Thoracic aorta (tissue), 2 donors: ENCODE data around the gene TCF4. TPM values are rescaled to one million over a fixed set of nuclear protein-coding genes. Genes with fewer than 3 reads are reported as not detected.

Experiments used
- ATAC-seq: fragments of 150-250 bp; one replicate; pipeline ENCODE4 v1.8.0; 2017; ENCODE audit warnings: low read depth; ENCODE audit not compliant: insufficient number of reproducible peaks, low FRiP score
- DNase-seq: peaks from one replicate; pipeline ENCODE4 v3.0.0-alpha.2; 2020; ENCODE audit warnings: low spot score
- H3K27ac ChIP-seq, 2 donors: fragments of 200-600 bp; sonication (generic); 1 replicate in 1 of 2; 2 replicates in 1 of 2; pipeline ENCODE4 v1.5.1; 2016; ENCODE audit warnings: mild to moderate bottlenecking in 2 of 2, moderate library complexity in 2 of 2
- H3K27me3 ChIP-seq: fragments of 200-600 bp; sonication (generic); replicated peaks from 2 replicates; pipeline ENCODE4 v1.6.0; 2016; ENCODE audit warnings: mild to moderate bottlenecking; ENCODE audit not compliant: insufficient read depth
- H3K36me3 ChIP-seq: fragments of 200-600 bp; sonication (generic); one replicate; pipeline ENCODE4 v1.5.1; 2016
- H3K4me1 ChIP-seq, 2 donors: fragments of 200-600 bp; sonication (generic); 1 replicate in 1 of 2; 2 replicates in 1 of 2; pipeline versions ENCODE4 v1.5.1 to v1.6.0; 2016; ENCODE audit warnings: low read depth in 2 of 2, mild to moderate bottlenecking in 1 of 2; ENCODE audit not compliant: control insufficient read depth in 1 of 2
- H3K4me3 ChIP-seq: fragments of 200-600 bp; sonication (generic); 2 replicates; pipeline ENCODE4 v1.5.1; 2016; ENCODE audit warnings: mild to moderate bottlenecking
- H3K9me3 ChIP-seq: fragments of 200-600 bp; sonication (generic); 2 replicates; pipeline ENCODE4 v1.5.1; 2016
- CTCF ChIP-seq: fragments of 200-600 bp; sonication (generic); IDR thresholded peaks from one replicate; pipeline ENCODE4 v1.5.1; 2019; ENCODE audit warnings: antibody characterized with exemption
- total RNA-seq, 2 donors: library from RNA; depleted of rRNA; stranded (reverse); fragments of >200 nt; gene quantifications; one replicate each; pipeline versions ENCODE4 v1.1.0 to v1.2.3, GENCODE V29; 2016

TCF4 gene
- total RNA-seq, 2 donors from 2014 or later = 178 to 267 TPM

GRCh38 chr18:55508651-55509050 lies 79.3 kb downstream of the TCF4 start:
- Histone ChIP-seq H3K4me3 (no peak overlapping the region), H3K4me1 (peaks cover 14 to 20% of the 10 kb centered on the region in 2 donors), H3K36me3 (no peaks in the 10 kb centered on the region), H3K27ac (no peak overlapping the region), H3K27me3 (no peaks in the 10 kb centered on the region), H3K9me3 (no peaks in the 10 kb centered on the region)
- TF ChIP-seq CTCF = no peak
- ATAC-seq (no peak), DNase-seq (no peak)

GRCh38 chr18:55506074-55506473 lies 81.9 kb downstream of the TCF4 start:
- no peak for ATAC-seq
- Histone ChIP-seq H3K27ac (no peak overlapping the region), H3K27me3 (no peaks in the 10 kb centered on the region), H3K36me3 (no peaks in the 10 kb centered on the region), H3K4me3 (no peak overlapping the region), H3K4me1 (peaks cover 9 to 19% of the 10 kb centered on the region in 2 donors), H3K9me3 (no peaks in the 10 kb centered on the region)
- no peak for TF ChIP-seq CTCF
- DNase-seq = no peak

GRCh38 chr18:55504808-55505207 lies 83.2 kb downstream of the TCF4 start:
- DNase-seq = no peak
- H3K4me3 ChIP-seq = no peak overlapping the region
- ATAC-seq = no peak
- H3K4me1 ChIP-seq = peaks cover 4 to 9% of the 10 kb centered on the region in 2 donors
- no peaks in the 10 kb centered on the region for H3K36me3 ChIP-seq
- no peak overlapping the region for H3K27ac ChIP-seq
- no peaks in the 10 kb centered on the region for H3K9me3 ChIP-seq
- no peak for TF ChIP-seq CTCF
- H3K27me3 ChIP-seq = no peaks in the 10 kb centered on the region

- no peak for TF ChIP-seq CTCF
- no peaks in the 10 kb centered on the region for H3K9me3 ChIP-seq
- peaks cover 0 to 4% of the 10 kb centered on the region in 2 donors for H3K4me1 ChIP-seq
Measured at GRCh38 chr18:55503167-55503820, 84.7 kb downstream of the TCF4 start.

GRCh38 chr18:55501982-55502710 lies 85.8 kb downstream of the TCF4 start:
- Histone ChIP-seq H3K36me3 (no peaks in the 10 kb centered on the region), H3K27ac (no peak overlapping the region), H3K27me3 (no peaks in the 10 kb centered on the region), H3K9me3 (no peaks in the 10 kb centered on the region), H3K4me3 (no peak overlapping the region), H3K4me1 (peaks cover 0 to 4% of the 10 kb centered on the region in 2 donors)
- ATAC-seq (no peak), DNase-seq (no peak)
- no peak for TF ChIP-seq CTCF

More at GRCh38 chr18:55503167-55503820, 84.7 kb downstream of the TCF4 start:
- H3K36me3 ChIP-seq = no peaks in the 10 kb centered on the region
- H3K4me3 ChIP-seq = no peak overlapping the region
- no peaks in the 10 kb centered on the region for H3K27me3 ChIP-seq
- no peak overlapping the region for H3K27ac ChIP-seq
- ATAC-seq = no peak
- no peak for DNase-seq
